ENCODE data around the gene MED29.

Gene MED29

DNA sequence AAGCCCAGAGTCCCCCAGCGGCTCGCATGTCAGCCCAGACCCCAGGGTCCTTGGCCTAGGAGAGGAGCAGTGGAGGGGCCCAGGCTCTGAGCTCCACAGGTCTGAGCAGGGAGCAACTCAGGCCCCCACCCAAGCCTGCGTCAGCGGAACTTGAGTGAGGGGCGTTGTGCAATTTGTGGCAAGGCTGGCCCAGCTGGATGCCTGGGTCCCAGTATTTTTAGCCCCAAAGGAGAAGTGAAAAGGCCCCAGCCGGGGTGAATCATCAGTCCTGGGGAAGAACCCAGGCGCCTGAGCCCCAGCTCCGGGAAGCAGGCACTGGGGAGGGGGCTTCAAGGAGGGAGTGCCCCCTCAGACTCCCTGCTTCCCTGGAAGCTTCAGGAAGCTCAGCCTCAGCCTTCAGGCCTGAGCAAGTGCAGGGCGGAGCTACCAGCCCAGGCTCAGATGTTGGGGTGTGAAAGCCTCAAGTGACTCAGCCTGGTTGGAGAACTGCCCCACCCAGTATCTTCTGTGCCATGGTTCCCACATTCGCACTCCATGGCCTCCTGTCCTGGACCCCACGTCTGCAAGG lies 7.2 kb downstream of the MED29 start:
- DNase-seq (ENCODE audit: low read depth in 2 of 2), result no peak

DNA sequence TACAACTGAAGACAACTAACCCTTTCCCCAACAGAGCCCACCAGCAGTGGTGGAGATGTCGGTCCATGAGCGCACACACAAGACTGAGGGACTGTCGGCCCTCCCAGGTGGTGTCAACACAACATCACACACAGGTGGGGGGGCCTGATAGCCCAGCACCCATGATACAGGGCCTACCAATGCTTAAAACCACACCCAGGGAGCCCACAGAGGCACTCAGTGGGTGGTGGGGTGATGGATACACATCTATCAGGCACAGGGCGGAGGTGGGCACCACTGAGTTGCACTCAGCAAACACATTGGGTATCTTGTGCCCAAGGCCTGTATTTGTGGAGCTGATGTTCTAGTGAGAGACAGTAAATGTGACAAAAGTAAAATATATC lies 8.5 kb downstream of the MED29 start:
- no peak for DNase-seq (ENCODE audit: low read depth in 2 of 2)

DNA sequence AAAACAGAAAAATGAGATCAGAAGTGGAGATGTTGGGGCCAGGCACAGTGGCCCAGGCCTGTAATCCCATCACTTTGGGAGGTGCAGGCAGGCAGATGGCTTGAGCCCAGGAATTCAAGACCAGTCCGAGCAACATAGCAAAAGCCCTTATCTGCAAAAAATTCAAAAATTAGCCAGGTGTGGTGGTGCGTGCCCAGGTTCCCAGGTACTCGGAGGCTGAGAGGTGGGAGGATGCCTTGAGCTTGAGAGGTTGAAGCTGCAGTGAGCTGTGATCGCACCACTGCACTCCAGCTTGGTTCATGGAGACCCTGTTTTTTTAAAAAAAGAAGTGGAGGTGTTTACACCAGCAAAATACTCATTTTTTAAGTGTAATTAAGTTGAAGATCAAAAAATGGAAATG lies 8.9 kb downstream of the MED29 start:
- no peak for DNase-seq (ENCODE audit: low read depth in 2 of 2)

DNA sequence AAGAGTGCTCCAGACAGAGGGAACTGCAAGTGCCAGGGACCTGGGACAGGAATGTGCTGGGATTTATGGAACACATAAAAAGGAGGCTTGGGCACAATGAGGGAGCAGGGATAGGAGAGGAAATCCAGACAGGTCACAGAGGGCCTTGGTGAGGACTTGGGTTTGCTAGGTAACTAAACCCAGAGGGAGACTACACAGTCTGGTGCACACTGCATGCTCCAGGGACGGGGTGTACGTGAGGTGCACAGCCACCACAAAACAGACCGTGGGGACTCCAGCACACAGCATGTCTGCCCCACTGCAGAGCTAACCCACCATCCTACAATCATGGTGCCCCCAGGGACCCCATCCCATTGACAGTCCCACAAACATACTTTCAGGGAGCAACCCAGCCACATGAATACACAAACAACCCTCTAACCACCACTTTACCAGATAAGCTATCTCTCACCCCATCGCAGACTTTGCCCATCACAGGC lies 9.9 kb downstream of the MED29 start:
- no peak for DNase-seq (ENCODE audit: low read depth in 2 of 2)

DNA sequence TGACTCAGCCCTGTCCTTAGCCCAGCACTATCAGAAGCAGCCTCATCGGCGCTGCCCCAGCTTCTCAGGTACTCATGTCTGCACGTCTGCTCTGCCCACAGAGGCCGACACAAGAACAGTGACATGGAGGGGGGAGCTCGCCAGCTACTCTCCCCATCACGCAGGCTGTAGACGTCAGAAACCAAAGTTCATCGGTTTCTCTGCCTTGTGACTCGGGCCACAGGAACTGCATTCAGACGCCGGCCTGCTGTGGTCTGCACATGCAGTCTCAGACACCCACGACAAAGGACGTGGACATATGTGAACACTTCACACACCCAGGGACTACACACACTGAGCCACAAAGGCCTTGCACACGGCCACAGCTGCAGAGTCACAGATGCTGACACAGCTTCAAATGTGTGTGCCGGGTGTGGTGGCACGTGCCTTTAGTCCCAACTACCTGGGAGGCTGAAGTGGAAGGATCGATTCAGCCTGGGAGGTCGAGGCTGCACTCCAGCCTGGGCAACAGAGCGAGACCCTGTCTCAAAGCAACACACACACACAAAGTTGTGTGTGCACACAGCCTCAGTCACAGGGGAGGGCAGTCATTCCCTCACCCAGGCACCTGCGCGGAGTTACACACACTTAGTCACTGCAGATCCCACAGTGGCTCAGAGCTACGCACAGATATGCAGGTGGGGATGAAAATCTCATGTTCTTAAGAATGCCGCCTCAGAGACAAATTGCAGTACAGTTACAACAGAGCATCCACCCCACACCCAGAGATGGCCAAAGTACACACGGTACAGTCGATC lies 10.6 kb downstream of the MED29 start:
- no peak for DNase-seq (ENCODE audit: low read depth in 2 of 2)

DNA sequence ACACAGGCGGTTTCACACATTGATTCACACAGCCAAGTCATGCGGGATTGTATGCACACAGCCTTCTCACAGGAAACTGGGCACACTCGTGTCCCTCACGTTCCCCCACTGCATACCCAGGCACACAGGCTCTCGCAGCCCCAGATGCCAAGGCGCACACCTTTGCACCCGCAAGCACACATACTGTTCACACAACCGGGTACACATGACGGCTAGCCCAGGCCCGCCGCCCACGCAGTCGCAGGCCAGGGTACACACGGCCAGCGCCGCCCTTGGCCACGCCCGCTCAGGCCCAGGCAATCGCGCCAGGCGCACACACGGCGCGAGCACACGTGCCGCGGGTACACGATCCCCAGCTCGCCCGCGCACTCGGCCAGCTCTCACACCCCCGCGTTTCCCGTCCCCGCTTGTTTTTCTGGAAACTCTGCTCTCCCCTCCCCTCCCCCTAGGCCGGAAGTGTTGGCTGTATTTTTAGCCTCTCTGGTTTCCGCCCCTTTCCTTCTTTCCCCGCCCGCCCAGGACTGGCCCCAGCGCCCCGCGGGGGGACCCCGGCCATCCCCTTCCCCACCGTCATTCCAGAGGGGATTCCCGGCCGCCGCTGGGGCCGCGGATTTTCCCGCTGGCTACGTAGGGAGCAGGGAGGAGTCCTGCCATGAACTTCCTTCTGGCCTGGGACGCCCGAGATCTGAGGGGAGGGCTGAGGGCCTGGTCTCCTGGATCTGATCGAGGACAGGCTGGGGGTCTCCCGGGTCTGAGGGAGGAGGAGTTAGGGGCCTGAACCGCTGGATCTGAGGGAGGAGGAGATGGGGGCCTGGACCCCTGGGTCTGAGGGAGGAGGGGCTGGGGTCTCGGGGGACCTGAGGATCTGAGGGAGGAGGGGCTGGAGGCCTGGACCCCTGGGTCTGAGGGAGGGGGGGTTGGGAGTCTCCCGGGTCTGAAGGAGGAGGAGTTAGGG lies 11.4 kb downstream of the MED29 start:
- peak; percentile 73 to 76 for DNase-seq (ENCODE audit: low read depth in 2 of 2)

DNA sequence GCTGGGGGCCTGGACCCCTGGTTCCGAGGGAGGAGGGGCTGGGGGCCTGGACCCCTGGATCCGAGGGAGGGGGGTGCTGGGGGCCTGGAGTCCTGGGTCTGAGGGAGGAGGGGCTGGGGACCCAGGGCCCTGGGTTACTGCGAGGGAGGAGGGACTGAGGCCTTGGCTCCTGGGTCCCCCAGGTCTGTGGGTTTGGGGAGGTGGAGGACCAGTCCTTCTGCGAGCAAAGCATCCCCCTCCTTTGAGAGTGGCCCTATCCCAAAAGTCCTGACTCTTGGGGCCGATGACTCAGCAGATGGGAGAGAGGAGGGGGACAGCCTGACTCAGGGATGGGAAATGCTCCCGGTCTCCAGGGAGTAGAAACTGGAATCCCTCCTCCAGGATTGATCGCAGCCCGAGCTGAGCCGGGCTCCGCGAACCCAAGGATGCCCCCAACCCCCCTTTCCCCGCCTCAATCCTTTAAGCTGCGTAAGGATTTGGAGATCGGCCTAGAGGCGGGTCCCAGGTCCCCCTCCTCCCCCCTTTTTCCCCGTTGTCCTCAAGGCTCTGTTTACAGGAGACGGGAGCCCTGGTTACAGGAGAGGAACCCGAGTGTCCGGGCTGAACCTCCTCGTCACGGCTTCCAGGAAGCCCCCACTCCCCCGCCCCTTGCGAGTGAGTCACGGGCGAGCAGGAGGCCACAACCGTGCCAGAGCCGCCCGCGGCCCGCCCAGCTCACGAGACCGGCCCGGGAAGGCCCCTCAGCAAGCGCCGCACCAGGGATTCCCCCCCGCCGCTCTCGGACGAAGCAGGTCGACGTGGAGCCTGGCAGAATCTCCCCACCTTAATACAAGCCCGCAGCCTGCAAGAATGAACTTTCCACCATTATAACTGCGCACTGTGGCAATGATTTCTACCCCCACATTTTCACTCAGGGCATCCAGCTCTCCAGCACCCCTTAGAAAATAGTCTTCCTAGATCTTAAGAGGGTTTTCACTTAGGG lies 12.4 kb downstream of the MED29 start:
- DNase-seq (ENCODE audit: low read depth in 2 of 2), result peak; percentile 99

DNA sequence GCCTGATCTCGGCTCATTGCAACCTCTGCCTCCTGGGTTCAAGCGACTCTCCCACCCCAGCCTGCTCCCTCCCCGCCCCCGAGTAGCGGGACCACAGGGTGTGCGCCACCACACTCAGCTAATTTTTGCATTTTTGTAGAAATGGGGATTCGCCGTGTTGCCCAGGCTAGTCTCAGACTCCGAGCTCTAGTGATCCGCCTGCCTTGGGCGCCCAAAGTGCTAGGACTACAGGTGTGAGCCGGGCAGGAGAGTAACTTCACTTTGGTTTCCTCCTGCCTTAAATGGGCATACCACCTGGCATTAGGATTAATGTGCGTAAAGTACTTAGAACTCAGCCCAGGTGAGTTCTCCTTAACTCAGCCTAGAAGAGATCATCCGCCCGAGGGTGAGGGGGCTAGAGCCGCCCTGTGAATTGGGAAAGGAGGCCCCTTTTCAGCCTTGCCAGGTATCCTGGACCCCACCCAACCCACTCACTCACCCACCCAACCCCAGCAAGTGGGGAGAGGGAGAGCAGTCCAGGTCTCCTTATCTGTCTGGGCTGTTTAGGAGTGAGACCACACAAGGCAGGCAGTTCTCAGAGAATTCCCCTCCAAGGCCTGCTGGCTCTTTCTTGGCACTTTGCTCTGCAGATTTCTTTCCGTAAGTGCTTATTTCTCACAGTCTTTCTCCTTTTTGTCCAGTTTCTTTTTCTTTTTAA lies 14.2 kb downstream of the MED29 start:
- no peak for DNase-seq (ENCODE audit: low read depth in 2 of 2)

DNA sequence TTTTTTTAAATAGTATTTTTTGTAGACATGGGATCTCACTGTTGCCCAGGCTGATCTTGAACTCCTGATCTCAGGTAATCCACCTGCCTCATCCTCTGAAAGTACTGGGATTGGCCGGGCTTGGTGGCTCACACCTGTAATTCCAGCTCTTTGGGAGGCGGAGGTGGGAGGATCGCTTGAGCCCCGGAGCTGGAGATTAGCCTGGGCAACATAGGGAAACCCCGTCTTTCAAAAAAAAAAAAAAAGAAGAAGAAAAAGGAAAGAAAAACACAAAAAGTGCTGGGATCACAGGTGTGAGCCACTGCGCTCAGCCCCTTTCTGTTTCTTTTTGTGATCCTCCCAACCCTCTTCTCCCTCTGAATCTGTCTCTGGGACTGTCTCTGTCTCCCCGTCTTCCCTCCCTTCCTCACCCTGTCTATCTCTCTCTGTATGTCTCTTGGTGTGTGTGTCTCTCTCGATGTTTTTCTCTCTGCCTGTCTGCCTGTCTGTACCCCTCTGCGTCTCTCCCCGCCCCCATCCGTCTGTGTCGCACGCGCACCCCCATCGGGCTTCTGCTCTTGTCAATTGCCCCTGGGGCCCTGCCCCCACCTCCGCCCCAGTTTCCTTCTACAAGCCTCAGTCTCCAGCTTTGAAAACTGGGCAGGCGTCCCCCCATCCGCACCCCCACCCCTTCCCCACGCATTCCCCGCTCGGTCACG lies 14.9 kb downstream of the MED29 start:
- DNase-seq (ENCODE audit: low read depth in 2 of 2), result no peak

DNA sequence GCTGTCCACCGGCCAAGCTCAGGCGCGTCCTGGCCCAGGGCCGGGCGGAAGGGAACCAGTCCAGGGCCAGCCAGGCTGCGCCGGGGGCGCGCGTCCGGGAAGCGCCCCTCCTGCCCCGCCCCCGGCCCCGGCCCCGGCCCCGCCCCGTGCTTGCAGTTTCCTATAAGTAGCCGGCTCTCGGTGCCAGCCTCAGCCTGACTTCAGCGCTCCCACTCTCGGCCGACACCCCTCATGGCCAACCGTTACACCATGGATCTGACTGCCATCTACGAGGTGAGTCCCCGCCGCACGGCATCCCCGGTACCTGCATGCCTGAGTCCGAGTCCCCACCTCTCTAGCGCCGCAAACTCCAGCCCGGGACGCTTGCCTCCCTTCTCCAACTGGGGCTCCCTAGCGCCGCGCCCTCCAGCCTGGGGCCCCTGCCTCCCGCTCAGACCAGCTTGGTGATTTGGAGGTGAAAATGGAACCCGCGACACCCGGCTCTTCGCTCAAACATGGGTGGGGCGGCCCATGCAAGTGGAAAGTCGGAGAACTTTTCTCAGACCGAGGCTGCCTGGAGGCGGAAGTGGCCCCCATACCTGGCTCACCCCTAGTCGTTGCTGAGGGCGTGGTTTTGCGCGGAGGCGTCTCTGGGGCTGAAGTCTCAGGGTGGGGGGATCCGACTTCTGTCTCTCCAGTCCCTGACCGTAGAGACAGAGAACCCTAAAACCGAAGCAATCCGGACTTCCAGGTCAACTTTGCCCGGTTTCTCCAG lies 15.7 kb downstream of the MED29 start, which contains the start of gene ZFP36:
Gene ZFP36 (plus strand): TSS at position 192 of the 754 bp plus-strand sequence. CDS start 58 bp downstream, at position 250.
- DNase-seq (ENCODE audit: low read depth in 2 of 2), result no peak

DNA sequence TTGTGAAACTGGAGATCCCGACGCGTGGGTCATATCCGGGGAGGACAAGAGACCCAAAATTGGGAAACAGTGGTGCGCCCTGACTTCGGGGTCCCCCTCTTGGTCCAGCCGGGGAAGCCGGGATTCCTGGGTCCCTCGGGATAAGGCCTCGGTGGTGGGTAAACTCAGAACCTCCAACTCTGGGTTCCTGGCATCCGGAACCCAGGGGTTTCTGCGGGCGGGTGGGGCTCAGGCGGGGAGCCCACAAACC lies 16.2 kb downstream of the MED29 start:
- DNase-seq (ENCODE audit: low read depth in 2 of 2), result no peak

DNA sequence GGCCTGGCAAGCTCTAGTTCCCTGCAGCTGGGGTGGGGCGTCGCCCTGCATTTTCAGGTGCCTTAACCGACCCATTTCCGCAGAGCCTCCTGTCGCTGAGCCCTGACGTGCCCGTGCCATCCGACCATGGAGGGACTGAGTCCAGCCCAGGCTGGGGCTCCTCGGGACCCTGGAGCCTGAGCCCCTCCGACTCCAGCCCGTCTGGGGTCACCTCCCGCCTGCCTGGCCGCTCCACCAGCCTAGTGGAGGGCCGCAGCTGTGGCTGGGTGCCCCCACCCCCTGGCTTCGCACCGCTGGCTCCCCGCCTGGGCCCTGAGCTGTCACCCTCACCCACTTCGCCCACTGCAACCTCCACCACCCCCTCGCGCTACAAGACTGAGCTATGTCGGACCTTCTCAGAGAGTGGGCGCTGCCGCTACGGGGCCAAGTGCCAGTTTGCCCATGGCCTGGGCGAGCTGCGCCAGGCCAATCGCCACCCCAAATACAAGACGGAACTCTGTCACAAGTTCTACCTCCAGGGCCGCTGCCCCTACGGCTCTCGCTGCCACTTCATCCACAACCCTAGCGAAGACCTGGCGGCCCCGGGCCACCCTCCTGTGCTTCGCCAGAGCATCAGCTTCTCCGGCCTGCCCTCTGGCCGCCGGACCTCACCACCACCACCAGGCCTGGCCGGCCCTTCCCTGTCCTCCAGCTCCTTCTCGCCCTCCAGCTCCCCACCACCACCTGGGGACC lies 16.6 kb downstream of the MED29 start:
- DNase-seq (ENCODE audit: low read depth in 2 of 2), result no peak

DNA sequence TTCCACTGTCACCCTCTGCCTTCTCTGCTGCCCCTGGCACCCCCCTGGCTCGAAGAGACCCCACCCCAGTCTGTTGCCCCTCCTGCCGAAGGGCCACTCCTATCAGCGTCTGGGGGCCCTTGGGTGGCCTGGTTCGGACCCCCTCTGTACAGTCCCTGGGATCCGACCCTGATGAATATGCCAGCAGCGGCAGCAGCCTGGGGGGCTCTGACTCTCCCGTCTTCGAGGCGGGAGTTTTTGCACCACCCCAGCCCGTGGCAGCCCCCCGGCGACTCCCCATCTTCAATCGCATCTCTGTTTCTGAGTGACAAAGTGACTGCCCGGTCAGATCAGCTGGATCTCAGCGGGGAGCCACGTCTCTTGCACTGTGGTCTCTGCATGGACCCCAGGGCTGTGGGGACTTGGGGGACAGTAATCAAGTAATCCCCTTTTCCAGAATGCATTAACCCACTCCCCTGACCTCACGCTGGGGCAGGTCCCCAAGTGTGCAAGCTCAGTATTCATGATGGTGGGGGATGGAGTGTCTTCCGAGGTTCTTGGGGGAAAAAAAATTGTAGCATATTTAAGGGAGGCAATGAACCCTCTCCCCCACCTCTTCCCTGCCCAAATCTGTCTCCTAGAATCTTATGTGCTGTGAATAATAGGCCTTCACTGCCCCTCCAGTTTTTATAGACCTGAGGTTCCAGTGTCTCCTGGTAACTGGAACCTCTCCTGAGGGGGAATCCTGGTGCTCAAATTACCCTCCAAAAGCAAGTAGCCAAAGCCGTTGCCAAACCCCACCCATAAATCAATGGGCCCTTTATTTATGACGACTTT lies 17.4 kb downstream of the MED29 start:
- no peak for DNase-seq (ENCODE audit: low read depth in 2 of 2)

DNA sequence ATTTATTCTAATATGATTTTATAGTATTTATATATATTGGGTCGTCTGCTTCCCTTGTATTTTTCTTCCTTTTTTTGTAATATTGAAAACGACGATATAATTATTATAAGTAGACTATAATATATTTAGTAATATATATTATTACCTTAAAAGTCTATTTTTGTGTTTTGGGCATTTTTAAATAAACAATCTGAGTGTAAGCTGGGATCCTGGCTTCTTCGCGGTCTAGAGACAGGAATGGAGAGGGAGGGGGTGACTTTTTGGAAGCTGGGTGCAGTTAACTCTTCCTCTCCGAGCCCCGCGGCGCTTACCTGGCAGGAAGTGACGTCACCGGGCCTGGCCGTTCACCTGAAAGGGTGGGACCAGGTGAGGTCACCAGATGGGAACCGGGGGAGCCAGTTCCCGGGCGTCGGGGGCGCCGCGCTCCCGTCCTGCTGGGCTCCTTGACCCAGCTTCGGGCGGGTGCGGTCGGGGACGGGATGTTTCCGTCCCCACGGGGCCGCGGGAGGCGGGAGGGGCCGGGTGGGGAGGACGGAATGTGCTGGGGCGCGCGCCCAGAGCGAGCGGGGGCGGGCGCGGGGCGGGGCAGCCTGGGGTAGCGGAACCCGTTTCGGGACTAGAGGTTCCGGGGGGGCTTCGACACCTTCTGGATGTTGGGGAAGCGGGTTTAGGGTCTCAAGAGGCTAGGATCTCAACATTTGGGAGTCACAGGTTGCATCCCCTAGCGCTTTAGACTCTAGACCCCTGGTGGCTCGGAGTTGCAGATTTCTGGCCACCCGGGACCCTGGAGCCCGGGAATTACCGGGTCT lies 18.2 kb downstream of the MED29 start:
- DNase-seq (ENCODE audit: low read depth in 2 of 2), result no peak

DNA sequence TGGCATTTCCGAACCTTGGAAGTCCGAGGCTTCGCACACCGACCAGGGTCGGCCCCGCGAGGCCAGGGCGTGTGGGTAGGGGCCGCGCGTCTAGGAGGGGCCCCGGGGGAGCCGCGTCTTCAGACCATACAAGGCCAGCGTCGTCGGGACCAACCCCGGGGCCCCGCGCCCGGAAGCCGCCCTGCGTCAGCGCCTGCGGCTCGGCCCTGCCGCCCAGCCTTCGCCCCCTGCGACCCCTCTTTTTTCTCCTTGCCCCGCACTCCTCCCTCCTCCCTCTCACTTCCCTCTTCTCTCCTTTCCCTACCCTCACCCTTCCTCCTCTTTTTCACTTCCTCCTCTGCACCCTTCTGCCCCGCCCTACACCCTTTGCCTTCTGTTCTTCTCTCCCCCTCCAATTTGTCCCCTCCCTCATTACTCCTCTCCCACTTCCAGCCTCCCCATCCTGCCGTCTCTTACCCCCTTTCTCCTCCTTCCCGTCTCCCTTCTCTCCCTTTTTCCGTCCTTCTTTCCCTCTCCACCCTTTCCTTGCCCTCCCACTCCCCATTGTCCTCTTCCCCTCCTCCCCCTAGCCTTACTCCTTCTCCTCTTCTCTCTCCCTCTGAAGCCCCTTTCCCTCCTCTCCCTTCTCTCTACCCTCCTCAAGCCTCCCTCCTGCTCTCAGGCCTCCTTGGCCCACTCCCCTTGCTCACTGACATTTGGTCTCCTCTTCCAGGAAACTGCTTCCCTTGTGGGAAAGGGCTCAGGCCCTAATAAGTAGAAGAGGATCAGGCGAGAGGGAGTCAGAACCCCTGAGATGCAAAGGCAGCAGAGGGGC lies 19.0 kb downstream of the MED29 start:
- no peak for DNase-seq (ENCODE audit: low read depth in 2 of 2)

DNA sequence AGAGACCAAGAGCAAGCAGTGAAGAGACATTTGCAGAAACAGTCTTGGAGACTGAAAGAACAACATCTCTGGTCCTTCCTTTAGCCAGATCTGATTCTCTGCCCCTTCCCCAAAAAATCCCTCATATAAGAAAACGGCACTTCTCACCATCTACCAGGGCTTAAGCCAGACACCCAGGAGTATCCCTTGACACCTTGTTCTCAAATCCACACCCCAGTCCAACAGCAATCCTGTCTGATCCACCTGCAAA lies 19.6 kb downstream of the MED29 start:
- DNase-seq (ENCODE audit: low read depth in 2 of 2), result no peak
